Activated naive CD4-positive, alpha-beta T cell treated with anti-CD3 and anti-CD28 coated beads, Interleukin-2, amount 50 U/mL, for 16 hours (primary cell): ENCODE results near the gene LTBP3.
"Not testable (repeated sequence)": the region's sequence is repeated elsewhere in the genome, so short reads cannot be mapped to it uniquely, and the experiment has no call there.

ENCODE experiments used
- DNase-seq: peaks from one replicate; pipeline ENCODE4 v3.0.0-alpha.2; 2020

Gene LTBP3

DNA sequence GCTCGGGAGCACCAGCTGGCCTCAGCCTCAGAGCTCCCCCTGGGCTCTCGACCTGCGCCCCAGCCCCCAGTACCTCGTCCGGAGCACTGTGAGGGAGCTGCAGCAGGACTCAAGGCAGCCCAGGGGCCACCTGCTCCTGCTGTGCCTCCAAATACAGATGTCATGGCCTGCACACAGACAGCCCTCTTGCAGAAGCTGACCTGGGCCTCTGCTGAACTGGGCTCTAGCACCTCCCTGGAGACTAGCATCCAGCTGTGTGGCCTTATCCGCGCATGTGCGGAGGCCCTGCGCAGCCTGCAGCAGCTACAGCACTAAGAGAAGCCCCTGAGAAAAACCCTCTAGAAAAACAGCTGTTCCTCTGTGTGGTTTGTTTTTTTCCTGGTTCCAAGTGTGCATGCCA lies 13.3 kb upstream of the LTBP3 start:
- DNase-seq, result no peak

DNA sequence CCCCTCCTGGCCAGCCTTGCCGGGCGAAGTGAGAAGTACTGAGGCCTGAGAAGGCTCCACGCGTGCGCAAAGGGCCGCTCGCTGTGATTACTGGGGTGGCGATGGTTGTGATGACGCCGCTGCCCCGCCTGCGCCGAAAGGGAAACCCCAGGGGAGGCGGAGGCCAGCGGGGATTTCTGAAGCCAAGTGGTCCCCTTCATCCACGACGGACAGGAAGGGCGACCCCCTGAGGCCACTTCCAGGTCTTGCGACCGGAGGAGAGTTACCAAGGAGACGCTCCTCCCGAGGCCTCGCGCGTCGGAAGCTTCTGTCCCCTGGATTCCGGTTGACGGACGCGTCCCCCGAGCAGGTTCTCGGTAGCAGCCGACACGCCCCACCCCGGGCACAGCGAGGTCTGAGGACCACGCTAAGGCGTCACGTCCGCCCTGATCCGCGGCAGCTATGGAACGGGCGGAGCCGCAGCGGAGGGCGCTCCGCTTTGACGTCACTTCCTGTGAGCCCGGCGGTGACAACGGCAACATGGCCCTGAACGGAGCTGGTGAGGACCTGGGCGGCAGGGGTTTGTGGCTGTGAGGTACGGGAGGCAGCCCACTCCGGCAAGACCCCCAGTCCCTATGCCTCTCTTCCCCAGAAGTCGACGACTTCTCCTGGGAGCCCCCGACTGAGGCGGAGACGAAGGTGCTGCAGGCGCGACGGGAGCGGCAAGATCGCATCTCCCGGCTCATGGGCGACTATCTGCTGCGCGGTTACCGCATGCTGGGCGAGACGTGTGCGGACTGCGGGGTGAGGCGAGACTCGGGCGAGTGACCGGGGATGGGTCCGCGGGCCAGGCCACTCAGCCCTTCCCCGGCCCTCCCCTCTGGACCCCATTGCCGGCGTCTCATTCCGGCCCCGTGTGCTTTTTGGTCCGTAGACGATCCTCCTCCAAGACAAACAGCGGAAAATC lies 12.1 kb upstream of the LTBP3 start, which contains the start of gene ZNRD2:
TSS of gene ZNRD2 (plus strand) at position 505 of the 946 bp plus-strand sequence. CDS start at position 520, 15 bp downstream.
- DNase-seq, result peak; percentile 99

DNA sequence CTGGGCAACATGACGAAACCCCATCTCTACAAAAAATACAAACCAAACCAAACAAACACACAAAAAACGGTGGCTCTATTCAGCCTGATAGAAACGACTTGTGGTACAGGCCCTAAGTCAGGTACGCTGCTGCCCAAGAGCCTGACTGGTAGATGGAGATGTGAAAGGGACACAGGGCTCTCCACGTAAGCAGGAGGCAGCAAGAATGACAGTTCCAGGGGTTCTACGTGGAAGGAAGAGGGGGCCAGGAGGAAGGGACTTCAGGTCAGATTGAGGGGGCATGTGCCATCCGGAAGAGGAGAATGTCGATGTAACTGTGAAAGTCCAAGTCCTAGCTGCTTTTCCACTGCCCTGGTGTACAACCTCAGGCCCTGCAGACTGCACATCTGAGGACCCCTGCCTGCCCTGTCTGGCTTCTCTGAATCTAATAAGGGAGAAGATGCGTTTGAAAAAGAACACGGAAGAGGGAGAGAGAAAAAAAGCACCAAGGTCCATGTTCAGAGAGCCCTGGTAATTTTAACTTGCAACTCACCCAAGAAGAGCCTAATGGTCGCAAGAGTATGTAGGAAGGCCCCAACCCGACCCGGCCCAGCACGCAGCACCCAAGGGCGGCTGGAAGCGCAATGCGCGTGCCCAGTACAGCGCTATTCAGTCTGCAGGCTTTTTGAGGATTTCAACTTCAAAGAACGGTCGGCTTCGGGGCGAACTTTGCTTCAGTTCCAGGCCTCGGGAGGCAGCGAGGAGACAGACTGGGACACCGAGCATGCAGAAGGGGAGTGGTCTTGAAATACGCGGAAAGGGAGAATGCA lies 11.2 kb upstream of the LTBP3 start:
- DNase-seq, result no peak

DNA sequence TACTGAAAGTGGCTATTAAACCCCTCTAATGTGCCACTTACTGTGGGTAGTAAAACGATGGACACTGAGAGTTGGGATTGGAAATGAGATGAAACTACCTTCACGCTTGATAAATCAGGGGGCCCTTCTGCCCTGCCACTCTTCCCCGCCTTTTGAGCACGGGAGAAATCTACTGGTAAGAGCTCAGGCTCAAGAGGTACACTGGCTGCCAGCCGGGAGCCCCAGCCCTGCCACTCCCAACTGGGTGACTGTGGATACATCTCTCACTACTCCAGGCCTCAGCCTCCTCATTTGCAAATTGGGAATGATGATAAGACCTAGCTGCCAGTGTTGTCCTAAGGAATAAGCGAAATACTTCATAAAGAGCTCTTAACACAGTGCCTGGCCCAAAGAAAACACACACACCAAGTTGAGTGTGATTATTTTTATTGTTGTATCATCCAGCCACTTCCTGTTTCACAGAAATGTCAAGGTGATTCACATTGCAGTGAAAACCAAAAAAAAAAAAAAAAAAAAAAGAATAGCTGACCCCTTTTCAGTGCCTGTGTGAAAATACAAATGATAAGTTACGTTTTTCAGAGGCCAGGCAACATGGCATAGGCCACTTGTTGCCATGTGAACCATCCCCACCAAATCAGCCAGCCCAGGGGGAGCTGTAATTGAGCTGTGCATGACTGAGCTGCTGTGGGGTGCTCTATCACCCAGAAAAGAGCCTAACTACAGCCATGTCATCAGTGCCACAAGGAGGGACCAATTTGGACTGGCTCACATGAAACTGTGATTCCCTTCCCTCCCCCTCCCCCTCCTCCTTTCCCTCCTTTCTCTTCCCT lies 7.7 kb upstream of the LTBP3 start:
- no peak for DNase-seq

DNA sequence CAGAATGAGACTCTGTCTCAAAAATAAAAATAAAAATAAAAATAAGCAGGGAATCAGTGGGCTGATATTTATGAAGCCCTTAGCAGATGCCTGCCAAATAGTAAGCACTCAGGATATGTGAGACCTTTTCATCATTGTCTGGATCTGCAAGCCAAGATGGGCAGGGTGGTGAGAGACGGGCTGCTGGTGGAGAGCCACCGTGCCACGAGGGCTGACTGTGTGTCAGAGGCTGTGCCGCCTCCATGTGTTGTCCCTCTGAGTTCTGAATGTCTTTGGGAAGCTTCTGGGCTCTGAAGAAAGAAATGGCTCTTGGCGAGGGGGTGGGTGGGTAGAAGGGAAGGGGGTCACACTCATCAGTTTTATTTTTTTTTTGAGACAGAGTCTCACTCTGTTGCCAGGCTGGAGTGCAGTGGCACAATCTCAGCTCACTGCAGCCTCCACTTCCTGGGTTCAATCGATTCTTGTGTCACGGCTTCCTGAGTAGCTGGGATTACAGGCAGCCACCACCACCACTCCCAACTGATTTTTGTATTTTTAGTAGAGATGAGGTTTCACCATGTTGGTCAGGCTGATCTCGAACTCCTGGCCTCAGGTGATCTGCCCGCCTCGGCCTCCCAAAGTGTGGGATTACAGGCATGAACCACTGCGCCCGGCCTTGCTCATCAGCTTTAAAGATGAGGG lies 6.9 kb upstream of the LTBP3 start:
- DNase-seq, result not testable (repeated sequence)

DNA sequence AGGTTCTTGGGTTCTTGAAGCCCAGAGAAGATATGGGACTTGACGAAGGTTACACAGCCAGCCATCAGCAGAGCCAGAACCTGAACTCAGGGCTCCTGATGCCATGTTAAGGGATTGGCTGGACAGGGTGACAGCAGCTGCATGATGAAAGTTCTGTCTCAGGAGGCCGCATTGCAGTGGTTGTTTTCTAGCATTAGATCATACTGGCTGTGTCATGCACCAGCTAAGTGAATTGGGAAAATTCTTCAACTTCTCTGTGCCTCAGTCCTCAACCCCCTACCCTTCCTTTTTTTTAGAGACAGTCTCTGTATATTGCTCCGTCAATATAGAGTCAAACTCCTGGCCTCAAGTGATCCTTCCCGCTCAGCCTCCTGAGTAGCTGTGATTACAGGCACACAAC lies 5.4 kb upstream of the LTBP3 start:
- no peak for DNase-seq

DNA sequence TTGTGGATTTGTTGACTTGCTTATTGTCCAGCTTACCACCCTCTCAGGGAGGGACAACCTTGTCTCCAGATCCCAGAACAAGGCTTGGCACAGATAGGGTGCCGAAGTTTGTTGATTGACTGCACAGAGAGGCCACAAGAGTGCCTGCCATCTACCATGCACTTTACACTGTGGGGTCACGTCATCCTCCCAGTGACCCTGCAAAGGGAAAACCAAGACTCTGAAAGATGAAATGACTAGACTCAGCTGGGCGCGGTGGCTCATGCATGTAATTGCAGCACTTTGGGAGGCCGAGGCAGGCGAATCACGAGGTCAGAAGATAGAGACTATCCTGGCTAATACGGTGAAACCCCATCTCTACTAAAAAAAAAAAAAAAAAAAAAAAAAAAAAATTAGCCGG lies 4.6 kb upstream of the LTBP3 start:
- no peak for DNase-seq

DNA sequence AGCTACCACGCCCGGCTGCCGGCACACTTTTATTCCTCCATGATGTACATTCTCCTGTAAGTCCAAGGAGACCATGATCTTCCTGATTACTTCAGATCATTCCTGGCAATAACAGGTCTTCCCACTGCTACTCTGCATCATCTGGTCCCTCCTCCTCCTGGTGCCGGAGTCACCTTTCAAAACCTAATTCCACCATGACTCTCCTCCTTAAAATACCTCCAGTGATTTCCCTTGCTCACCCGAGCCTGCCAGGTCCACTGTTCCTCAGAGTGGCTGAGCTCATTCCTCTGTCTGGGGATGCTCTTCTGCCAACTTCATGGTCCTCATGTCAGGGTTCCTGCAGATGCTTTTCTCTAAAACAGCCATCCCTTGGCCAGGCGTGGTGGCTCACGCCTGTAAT lies 3.9 kb upstream of the LTBP3 start:
- DNase-seq, result no peak

DNA sequence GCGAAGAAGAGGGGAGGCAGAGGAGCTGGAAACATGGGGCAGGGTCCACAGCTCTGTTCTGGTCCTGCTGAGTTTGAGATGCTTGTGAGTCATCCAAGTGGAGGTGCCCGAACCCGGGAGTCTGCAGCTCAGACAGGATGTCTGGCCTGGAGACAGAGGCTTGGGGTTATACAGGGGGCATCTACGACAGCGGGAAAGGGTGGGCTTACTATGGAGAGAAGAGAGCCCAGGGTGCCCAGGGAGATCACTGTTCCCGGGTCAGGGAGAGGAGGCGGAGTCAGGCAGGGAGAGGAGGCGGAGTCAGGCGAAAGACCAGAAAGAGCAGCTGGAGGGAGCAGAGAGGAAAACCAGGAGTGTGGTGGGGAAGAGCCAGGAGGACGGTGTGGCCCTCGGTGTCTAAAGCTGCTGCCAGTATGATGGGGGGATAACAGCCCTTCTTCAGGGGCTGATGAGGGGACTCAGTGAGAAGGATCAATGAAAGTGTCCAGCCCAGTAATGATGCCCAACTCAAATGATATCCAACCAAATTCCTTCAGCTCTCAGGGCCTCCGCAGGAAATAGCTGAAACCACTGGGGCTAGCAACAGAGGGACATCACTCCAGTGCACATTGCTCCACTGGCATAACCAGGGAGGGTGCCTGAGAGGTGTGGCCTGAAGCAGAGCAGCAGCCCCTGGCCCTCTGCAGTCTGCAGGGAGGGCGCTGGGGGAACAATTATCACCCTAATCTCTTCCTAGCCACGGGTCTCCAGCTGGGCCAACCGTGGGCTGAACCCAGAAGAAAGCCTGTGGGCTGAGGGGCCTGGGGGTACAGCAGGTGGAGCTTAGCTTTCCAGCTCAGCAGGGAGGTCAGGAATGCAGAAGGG lies 2.6 kb upstream of the LTBP3 start:
- DNase-seq, result no peak

DNA sequence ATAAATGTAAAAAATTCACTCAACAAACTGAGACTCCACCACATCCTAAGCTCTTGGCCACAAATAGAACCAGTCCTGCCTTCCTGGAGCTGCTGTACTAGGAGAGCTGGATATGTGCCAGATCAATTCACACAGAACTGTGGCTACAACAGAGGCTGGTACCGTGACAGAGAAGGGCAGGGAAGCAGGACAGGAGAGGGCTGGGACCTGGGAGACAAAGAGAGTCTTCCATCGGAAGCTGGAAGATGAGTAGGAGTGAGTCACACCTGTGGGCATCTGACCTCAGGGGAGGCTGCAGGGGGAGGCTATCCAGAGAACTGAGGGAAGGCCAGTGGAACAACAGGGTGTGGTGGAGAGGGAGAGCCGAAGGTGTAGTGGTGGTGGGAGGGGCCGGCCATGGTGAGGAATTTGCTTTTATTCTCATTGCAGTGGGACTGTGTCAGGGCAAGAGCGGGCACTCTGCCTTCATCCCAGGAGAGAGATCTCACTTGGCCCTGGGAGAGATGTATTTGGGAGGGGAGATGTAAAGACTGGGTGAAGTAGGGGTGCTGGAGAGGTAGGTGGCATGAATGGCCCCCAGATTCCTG lies 1.9 kb upstream of the LTBP3 start:
- no peak for DNase-seq

DNA sequence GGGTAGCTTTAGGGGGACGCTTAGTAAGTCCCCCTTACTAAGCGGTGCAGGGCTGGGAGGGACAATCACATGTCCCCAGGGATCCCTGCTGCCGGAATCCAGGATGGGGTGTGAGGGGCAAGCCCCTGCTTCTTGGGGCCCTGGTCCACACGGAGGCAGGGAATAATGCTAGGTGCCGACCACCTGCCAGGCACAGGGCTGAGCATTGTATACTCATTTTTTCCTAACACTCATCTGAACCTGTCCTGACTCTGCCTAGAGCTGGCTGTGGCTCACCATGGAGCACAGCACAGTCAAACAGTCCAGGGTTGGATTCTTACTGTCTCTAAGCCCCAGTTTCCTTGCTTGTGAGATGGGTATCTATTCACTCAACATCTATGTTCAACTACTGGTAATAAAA lies 1.4 kb upstream of the LTBP3 start:
- no peak for DNase-seq

DNA sequence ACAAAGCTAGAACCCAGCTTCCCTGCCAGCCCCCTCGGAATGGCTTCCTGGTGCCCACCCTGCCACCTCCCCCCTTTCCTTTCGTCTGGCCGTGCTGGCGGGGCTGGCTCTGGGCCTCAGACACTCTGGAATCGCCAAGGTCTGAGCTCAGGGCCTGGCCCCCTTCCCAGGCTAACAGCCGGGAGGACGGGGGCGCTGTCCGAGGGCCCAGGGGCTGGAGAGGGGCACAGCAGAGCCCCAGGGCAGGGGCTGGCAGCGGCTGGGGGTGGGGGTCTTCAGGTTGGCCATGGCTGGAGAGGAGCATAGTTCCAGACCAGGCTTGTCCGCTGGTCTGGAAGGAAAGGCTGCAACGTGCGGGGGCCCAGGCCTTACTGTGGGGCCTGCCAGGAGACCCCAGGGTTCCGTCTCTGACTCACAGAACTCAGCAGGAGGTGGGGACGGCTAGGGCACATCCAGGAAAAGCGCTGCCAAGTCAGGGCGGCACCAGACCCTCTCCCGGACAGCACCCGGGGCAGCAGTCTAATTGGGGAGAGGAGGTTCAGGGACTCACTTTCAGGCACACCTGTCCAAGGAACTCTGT lies 861 bp upstream of the LTBP3 start:
- no peak for DNase-seq

DNA sequence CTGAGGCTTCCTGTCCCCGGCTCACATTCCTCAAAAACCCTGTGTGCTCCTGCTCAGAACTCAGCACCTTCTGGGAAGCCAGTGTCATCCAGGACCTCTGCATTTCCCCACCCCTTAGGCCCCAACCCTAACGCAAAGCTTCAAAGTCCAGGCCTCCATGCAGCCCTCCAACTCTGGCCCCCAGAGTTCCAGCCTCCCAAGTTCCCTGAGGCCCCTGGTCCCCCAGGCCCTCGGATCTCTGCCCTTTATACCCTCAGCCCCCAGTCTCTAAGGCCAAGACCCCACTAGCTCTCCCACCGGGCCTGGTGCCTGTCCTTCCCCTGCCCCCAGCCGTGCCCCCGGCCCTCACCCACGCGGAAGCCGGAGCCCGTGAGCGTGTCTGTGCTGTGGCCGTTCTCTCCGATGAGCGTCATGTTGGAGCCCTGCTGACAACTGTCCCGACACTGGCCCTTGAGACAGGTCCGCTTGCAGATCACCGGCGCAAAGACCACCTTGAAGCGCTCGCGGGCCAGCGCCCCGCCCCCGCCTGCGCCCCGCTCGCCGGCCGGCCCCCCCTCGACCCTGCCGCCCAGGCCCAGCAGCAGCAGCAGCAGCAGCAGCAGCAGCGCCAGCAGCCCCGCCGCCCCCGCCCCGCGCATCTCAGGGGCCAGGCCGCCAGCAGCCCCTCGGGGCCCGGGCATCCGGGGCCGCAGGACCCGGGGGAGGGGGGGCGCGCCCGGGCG lies 718 bp downstream of the LTBP3 start:
- DNase-seq, result peak; percentile 44

DNA sequence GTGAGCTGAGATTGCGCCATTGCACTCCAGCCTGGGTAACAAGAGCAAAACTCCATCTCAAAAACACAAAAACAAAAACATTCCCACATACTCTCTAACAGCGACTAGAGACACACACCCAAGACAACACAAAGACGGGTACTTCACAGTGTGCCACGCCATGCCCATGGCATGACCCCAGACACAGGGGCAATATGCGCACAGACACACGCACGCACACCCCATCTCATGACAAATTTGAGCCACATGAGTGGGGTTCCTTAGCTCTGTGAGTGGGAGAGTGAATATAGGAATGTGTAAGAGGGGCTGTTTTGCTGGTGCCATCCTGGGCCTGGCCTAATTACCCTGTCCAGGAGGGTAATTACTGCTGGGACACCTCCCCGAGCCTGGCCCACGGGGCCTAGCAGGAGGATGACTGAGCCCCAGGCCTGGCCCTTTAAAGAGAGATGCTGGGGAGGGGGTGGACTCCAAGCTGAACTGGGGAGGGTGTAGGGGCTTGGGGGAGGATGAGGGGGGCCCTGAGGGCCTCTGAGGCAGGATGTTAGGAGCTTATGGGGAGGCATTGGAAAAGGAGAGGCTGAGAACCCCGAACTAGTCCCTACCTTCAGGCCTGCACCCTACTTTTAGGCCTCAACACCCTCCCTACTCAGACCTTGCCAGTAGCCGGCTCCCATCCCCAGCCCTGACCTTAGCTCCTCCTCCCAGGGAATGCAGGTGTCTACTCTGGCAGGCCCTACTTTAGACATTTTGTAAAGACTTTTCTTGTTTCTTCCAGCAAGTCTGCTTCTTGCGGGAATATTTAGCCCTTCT lies 1.5 kb downstream of the LTBP3 start:
- DNase-seq, result no peak

DNA sequence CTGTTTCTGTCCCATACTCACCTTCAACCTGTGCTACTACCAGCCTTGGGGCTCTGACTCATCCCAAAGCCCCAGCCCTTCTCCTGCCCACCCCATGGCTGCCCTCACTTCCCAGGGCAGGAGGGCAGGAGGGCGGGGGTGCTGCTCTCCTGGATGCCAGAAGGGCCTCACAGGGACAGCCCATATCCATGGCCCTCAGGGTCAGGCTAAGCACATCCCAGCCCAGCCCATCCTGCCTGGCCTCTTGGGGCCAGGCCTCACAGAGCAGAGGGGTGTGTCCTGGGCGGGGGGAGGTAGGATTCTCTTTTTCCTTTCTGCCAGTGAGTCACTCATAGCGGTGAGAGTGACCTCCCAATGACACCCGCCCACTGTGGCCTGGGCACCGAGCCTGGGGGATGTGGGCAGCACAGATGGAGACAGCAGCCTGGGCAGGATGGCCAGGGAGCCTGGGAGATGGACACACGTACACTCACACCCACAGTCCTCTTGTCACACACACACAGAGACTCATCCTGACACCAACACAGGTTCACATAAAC lies 2.4 kb downstream of the LTBP3 start:
- no peak for DNase-seq

DNA sequence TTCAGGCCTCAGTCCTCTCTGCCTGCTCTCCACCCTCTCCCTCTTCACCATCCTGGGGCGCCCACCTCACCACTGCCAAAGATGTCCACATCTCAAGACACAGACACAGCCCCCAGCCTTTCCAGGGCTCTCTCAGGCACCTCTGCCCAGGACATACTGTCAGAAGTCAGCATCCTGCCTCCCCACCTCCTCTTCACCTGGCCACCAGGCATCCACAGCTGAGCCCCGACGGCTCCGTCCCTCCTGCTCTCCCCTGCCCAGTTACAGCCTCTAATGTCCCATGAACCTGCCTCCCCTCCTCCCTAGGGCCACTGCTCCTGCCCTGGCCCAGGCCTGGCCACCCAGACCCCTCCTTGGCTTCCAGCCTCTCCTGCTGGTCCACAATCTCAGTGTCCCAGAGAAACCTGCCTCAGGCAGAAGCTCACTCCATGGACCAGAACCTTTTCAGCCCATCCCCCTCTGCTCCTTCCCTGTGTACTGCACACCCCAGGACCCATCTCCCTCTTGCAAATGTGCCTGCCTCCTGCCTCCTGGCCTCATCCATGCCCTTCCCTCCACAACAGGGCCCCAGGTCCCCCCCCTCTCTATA lies 3.2 kb downstream of the LTBP3 start:
- no peak for DNase-seq

DNA sequence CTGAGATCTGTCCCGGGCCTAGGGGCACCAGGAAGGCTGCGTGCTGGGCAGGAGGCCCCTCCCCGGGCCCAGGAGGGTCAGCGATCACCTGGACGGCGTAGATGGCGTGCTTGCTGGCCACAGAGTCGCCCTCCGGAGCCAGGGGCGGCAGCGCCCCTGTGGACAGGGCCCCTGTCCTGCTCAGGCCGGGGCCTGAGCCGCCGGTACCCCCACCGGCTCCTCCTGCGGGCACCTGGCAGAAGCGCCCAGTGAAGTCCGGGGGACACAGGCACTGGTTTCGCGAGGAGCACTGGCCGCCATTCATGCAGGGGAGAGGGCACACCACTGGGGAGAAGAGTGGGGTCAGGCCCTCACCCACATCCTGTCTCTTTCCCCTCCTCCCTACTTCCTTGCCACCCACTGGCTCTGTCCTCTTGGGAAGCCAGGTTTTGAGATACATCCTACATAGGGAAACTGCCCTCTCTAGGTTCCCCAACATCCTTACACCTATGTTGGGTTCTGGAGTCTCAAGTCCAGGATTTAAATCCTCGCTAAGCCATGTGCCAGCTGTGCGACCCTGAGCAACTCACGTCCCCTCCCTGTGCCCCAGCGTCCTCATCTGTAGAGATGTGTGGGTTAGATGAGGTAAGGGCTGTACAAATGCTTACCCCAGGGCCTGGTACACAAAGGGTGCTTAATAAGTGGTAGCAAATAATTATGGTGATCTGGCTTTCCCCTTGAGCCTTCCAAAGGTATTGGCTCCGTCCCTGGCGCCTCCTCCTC lies 3.9 kb downstream of the LTBP3 start:
- DNase-seq, result no peak
